K562 (cell line): ENCODE results near the gene HIVEP1. TPM values are rescaled to one million over a fixed set of nuclear protein-coding genes. Genes with fewer than 3 reads are reported as not detected.

Source experiments
- BRD9 ChIP-seq: fragments of 450-650 bp; IDR thresholded peaks from 2 replicates; pipeline ENCODE4 v1.6.1; 2018; ENCODE audit warnings: low read depth; ENCODE audit not compliant: partially characterized antibody
- ELF2 ChIP-seq: fragments of 250-450 bp; sonication (Bioruptor Pico); IDR thresholded peaks from 2 replicates; pipeline ENCODE4 v1.5.0; 2021; ENCODE audit warnings: mild to moderate bottlenecking
- FOXM1 ChIP-seq, 2 experiments: fragments of 450-650 bp in 1 of 2; sonication (generic) in 1 of 2; formaldehyde crosslinking in 1 of 2; IDR thresholded peaks; 2 replicates each; pipeline versions ENCODE4 v1.6.1 to v1.9.0; 2017 to 2022; ENCODE audit warnings: low read depth in 2 of 2, mild to moderate bottlenecking in 2 of 2, missing genetic modification reagents in 1 of 2, moderate library complexity in 1 of 2
- HLTF ChIP-seq: fragments of 450-650 bp; IDR thresholded peaks from 2 replicates; pipeline ENCODE4 v1.6.1; 2016
- ILK ChIP-seq: fragments of 450-650 bp; IDR thresholded peaks from 2 replicates; pipeline ENCODE4 v1.6.1; 2016; ENCODE audit warnings: missing genetic modification characterization, low read depth, mild to moderate bottlenecking, missing compliant biosample characterization, moderate library complexity, borderline replicate concordance
- JUND ChIP-seq, 2 experiments: IDR thresholded peaks; 2 replicates in 1 of 2; 3 replicates in 1 of 2; pipeline ENCODE4 v1.6.1; 2011; ENCODE audit warnings: borderline replicate concordance in 2 of 2, low read depth in 2 of 2, low read length in 2 of 2, improper control_type of control experiment in 1 of 2, missing biosample characterization in 1 of 2, missing genetic modification characterization in 1 of 2, missing genetic modification reagents in 1 of 2
- NR2C2 ChIP-seq, 2 experiments: fragments of 200-800 bp in 1 of 2; sonication (Bioruptor generic) in 1 of 2; sonication (generic) in 1 of 2; formaldehyde crosslinking in 1 of 2; IDR thresholded peaks; 2 replicates each; pipeline versions ENCODE4 v1.6.1 to v1.8.0; 2016 to 2022; ENCODE audit warnings: mild to moderate bottlenecking in 1 of 2, missing compliant biosample characterization in 1 of 2, missing genetic modification characterization in 1 of 2, missing genetic modification reagents in 1 of 2
- POLR2G ChIP-seq: fragments of 200-400 bp; formaldehyde crosslinking; IDR thresholded peaks from 2 replicates; pipeline ENCODE4 v1.6.1; 2017; ENCODE audit warnings: low read depth, mild to moderate bottlenecking, antibody characterized with exemption, low read length, moderate library complexity
- RAD51 ChIP-seq: fragments of 450-650 bp; IDR thresholded peaks from 2 replicates; pipeline ENCODE4 v1.7.1; 2016; ENCODE audit warnings: low read depth, mild to moderate bottlenecking, borderline replicate concordance
- TBL1XR1 ChIP-seq, 2 experiments: IDR thresholded peaks; 2 replicates each; pipeline ENCODE4 v1.6.1; 2012; ENCODE audit warnings: improper control_type of control experiment in 2 of 2, low read length in 2 of 2, mild to moderate bottlenecking in 1 of 2
- TBP ChIP-seq: optimal IDR thresholded peaks from 2 replicates; pipeline ENCODE3; 2011; ENCODE audit warnings: low read depth, low read length, improper control_type of control experiment
- TEAD2 ChIP-seq: fragments of 450-650 bp; IDR thresholded peaks from 2 replicates; pipeline ENCODE4 v1.6.1; 2016; ENCODE audit warnings: missing genetic modification characterization, control low read depth, missing compliant biosample characterization
- YY1 ChIP-seq, 3 experiments: IDR thresholded peaks; 2 replicates each; pipeline ENCODE4 v1.6.1; 2011; ENCODE audit warnings: low read length in 2 of 3, mild to moderate bottlenecking in 2 of 3, moderate library complexity in 2 of 3, borderline replicate concordance in 1 of 3, control low read depth in 1 of 3, low read depth in 1 of 3; ENCODE audit not compliant: insufficient read depth in 3 of 3, insufficient replicate concordance in 2 of 3, control insufficient read depth in 1 of 3, insufficient read length in 1 of 3; ENCODE audit errors: extremely low read depth in 1 of 3
- ZNF280A ChIP-seq: fragments of 450-650 bp; IDR thresholded peaks from 2 replicates; pipeline ENCODE4 v1.6.1; 2018; ENCODE audit warnings: mild to moderate bottlenecking, low read depth; ENCODE audit not compliant: partially characterized antibody
- polyA plus RNA-seq, 8 experiments: library from polyadenylated mRNA; depleted of rRNA in 4 of 8; stranded (reverse) in 5 of 8; unstranded in 3 of 8; fragments of >200 nt; fragmentation: Nextera tagmentation in 2 of 8; fragmentation: Illumina TruSeq in 1 of 8; extraction: Ambion mirVana in 2 of 8; extraction: Trizol in 1 of 8; gene quantifications; 2 replicates each; pipeline versions ENCODE4 v1.2.1 to v1.2.3, GENCODE V29; 2011 to 2014; ENCODE audit warnings: inconsistent platforms in 1 of 8, missing spikeins in 1 of 8
- total RNA-seq, 7 experiments: library from RNA; depleted of rRNA in 6 of 7; stranded (reverse); fragments of >200 nt in 6 of 7; fragmentation: Illumina TruSeq in 2 of 7; extraction: Trizol in 2 of 7; gene quantifications; 2 replicates each; pipeline versions ENCODE4 v1.2.1 to v1.2.3, GENCODE V29; 2011 to 2021; ENCODE audit warnings: low replicate concordance in 1 of 7
- TF ChIP-seq, protein P1 (sequence below), 2 experiments: IDR thresholded peaks in 1 of 2; conservative IDR thresholded peaks in 1 of 2; 2 replicates each; pipeline ENCODE4 v1.6.1; 2016; ENCODE audit warnings: low read depth in 2 of 2, mild to moderate bottlenecking in 1 of 2, missing compliant biosample characterization in 1 of 2, missing genetic modification characterization in 1 of 2, moderate library complexity in 1 of 2

HIVEP1 gene
- total and polyA plus RNA-seq, 9 of the 15 experiments (the other 6 are each of a cell fraction or from before 2014, with no cell fraction given): 6.0 to 33.3 (median 21.7) TPM

DNA sequence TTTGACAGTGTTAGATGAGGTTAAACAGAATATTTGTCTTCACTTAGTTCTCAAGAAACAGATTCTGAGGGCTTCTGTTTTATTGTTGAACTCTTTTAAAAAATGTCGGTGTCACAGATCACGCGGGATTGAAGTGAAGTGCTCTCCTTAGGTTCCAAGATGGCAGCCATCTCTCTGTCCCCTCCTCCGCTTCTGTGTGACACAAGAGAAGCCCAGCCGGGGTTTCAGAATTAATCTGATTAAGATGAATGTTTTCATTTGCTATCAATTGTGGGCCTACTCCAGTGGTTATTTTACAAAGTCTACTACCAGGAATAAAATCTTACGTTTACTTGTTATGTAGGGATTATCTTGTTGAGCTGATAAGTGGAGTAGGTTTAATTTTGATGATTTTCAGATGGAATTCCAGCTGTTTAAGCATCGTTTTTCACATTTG lies 10.9 kb downstream of the HIVEP1 start (continued):
- TF ChIP-seq, protein P1, sequence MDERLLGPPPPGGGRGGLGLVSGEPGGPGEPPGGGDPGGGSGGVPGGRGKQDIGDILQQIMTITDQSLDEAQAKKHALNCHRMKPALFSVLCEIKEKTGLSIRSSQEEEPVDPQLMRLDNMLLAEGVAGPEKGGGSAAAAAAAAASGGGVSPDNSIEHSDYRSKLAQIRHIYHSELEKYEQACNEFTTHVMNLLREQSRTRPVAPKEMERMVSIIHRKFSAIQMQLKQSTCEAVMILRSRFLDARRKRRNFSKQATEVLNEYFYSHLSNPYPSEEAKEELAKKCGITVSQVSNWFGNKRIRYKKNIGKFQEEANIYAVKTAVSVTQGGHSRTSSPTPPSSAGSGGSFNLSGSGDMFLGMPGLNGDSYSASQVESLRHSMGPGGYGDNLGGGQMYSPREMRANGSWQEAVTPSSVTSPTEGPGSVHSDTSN (CRISPR knock-in tag; IDR thresholded peaks at IDR 0.05; ENCODE audit: low read depth): no peak
- TF ChIP-seq, protein P1 (tag; conservative IDR thresholded peaks at IDR 0.05; ENCODE audit: low read depth): peak; percentile 72
- TF ChIP-seq HLTF (no peak), POLR2G (no peak), ELF2 (CRISPR knock-in tag) (0 out of 2 replicates have a peak, but pooled peaks have one; percentile 19), TEAD2 (0 out of 2 replicates have a peak, but pooled peaks have one; percentile 52), FOXM1 (IDR thresholded peaks at IDR 0.05; ENCODE audit: low read depth) (peak; percentile 56; the same call in 1 of the 2 replicates), FOXM1 (CRISPR knock-in tag; IDR thresholded peaks at IDR 0.05; ENCODE audit: low read depth) (no peak), TBP (peak; percentile 54), TBL1XR1 (IDR thresholded peaks at IDR 0.05; ENCODE audit: low read length in 2 of 2) (peak in 1 of 2 experiments; percentile 29; a peak in 1 of 4 replicates), RAD51 (no peak), ZNF280A (no peak), YY1 (IDR thresholded peaks at IDR 0.05; ENCODE audit: borderline replicate concordance in 1 of 3, control insufficient read depth in 1 of 3, extremely low read depth in 1 of 3, insufficient read depth in 3 of 3, insufficient read length in 1 of 3, insufficient replicate concordance in 2 of 3, low read depth in 1 of 3, low read length in 2 of 3) (peak; percentile 64 to 96 (median 81)), NR2C2 (CRISPR knock-in tag; IDR thresholded peaks at IDR 0.05) (no peak), NR2C2 (tag; IDR thresholded peaks at IDR 0.05) (peak; percentile 68), BRD9 (peak; percentile 26), ILK (tag) (0 out of 2 replicates have a peak, but pooled peaks have one; percentile 11), JUND (IDR thresholded peaks at IDR 0.05; ENCODE audit: borderline replicate concordance, low read depth, low read length) (peak; percentile 20; the same call in 1 of the 2 replicates), JUND (tag; IDR thresholded peaks at IDR 0.05; ENCODE audit: borderline replicate concordance, low read depth, low read length) (no peak)
